Liver (tissue), 3 donors: ENCODE results near the gene CPNE8.

ENCODE experiments used
- ATF3 ChIP-seq: IDR thresholded peaks from 2 replicates; pipeline ENCODE4 v1.6.1; 2016; ENCODE audit warnings: antibody characterized with exemption
- CTCF ChIP-seq: fragments of 150-350 bp; IDR thresholded peaks from 2 replicates; pipeline ENCODE4 v1.5.1; 2017; ENCODE audit warnings: improper control_type of control experiment, low read depth, low read length; ENCODE audit not compliant: missing input control
- EGR1 ChIP-seq, 2 donors: IDR thresholded peaks; 2 replicates each; pipeline ENCODE4 v1.6.1; 2016 to 2018; ENCODE audit warnings: antibody characterized with exemption in 2 of 2, low read depth in 2 of 2
- RAD21 ChIP-seq, 2 donors: IDR thresholded peaks; 2 replicates each; pipeline ENCODE4 v1.6.1; 2016; ENCODE audit warnings: antibody characterized with exemption in 2 of 2, mild to moderate bottlenecking in 2 of 2
- SP1 ChIP-seq: IDR thresholded peaks from 2 replicates; pipeline ENCODE4 v1.6.1; 2018; ENCODE audit warnings: antibody characterized with exemption, mild to moderate bottlenecking
- YY1 ChIP-seq: IDR thresholded peaks from 2 replicates; pipeline ENCODE4 v1.6.1; 2016; ENCODE audit warnings: antibody characterized with exemption, mild to moderate bottlenecking
- TF ChIP-seq, protein P1 (sequence below): IDR thresholded peaks from 2 replicates; pipeline ENCODE4 v1.6.1; 2016; ENCODE audit warnings: antibody characterized with exemption
- TF ChIP-seq, protein P2 (sequence below): IDR thresholded peaks from 2 replicates; pipeline ENCODE4 v1.6.1; 2016; ENCODE audit warnings: antibody characterized with exemption
- TF ChIP-seq, protein P3 (sequence below): IDR thresholded peaks from 2 replicates; pipeline ENCODE4 v1.6.1; 2016; ENCODE audit warnings: antibody characterized with exemption, mild to moderate bottlenecking
- donor health status: healthy.
- donor health status: healthy.

- TF ChIP-seq CTCF = no peak
- no peak for TF ChIP-seq SP1
- TF ChIP-seq, protein P1, sequence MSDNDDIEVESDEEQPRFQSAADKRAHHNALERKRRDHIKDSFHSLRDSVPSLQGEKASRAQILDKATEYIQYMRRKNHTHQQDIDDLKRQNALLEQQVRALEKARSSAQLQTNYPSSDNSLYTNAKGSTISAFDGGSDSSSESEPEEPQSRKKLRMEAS = no peak
- no peak for TF ChIP-seq YY1
- TF ChIP-seq RAD21 (IDR thresholded peaks at IDR 0.05) = no peak
- TF ChIP-seq, protein P2, sequence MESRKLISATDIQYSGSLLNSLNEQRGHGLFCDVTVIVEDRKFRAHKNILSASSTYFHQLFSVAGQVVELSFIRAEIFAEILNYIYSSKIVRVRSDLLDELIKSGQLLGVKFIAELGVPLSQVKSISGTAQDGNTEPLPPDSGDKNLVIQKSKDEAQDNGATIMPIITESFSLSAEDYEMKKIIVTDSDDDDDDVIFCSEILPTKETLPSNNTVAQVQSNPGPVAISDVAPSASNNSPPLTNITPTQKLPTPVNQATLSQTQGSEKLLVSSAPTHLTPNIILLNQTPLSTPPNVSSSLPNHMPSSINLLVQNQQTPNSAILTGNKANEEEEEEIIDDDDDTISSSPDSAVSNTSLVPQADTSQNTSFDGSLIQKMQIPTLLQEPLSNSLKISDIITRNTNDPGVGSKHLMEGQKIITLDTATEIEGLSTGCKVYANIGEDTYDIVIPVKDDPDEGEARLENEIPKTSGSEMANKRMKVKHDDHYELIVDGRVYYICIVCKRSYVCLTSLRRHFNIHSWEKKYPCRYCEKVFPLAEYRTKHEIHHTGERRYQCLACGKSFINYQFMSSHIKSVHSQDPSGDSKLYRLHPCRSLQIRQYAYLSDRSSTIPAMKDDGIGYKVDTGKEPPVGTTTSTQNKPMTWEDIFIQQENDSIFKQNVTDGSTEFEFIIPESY = no peak
- TF ChIP-seq, protein P3, sequence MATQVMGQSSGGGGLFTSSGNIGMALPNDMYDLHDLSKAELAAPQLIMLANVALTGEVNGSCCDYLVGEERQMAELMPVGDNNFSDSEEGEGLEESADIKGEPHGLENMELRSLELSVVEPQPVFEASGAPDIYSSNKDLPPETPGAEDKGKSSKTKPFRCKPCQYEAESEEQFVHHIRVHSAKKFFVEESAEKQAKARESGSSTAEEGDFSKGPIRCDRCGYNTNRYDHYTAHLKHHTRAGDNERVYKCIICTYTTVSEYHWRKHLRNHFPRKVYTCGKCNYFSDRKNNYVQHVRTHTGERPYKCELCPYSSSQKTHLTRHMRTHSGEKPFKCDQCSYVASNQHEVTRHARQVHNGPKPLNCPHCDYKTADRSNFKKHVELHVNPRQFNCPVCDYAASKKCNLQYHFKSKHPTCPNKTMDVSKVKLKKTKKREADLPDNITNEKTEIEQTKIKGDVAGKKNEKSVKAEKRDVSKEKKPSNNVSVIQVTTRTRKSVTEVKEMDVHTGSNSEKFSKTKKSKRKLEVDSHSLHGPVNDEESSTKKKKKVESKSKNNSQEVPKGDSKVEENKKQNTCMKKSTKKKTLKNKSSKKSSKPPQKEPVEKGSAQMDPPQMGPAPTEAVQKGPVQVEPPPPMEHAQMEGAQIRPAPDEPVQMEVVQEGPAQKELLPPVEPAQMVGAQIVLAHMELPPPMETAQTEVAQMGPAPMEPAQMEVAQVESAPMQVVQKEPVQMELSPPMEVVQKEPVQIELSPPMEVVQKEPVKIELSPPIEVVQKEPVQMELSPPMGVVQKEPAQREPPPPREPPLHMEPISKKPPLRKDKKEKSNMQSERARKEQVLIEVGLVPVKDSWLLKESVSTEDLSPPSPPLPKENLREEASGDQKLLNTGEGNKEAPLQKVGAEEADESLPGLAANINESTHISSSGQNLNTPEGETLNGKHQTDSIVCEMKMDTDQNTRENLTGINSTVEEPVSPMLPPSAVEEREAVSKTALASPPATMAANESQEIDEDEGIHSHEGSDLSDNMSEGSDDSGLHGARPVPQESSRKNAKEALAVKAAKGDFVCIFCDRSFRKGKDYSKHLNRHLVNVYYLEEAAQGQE = no peak
- no peak for TF ChIP-seq EGR1 (IDR thresholded peaks at IDR 0.05; ENCODE audit: low read depth in 2 of 2)
- TF ChIP-seq ATF3 = no peak
Measured at GRCh38 chr12:38736821-38737220, 168.6 kb downstream of the CPNE8 start.
